ENCODE measurements around the gene NLRP5.
"Not testable (repeated sequence)": the region's sequence is repeated elsewhere in the genome, so short reads cannot be mapped to it uniquely, and the experiment has no call there.

NLRP5 gene

GRCh38 chr19:56014765-56015164 lies 28.2 kb downstream of the NLRP5 start:
- in situ Hi-C loops (cut with HindIII; ENCODE audit: low pct_unique_long_range_greater_than_20kb, low sequenced_read_pairs): no loop called here
- no peak for DNase-seq (ENCODE audit: low read depth in 1 of 2, low spot score in 1 of 2)

GRCh38 chr19:56015756-56016155 lies 29.2 kb downstream of the NLRP5 start:
- DNase-seq (ENCODE audit: low read depth in 1 of 2, low spot score in 1 of 2): peak; percentile 22 to 64
- TF ChIP-seq JUND (IDR thresholded peaks at IDR 0.05; ENCODE audit: low read depth): no peak
- in situ Hi-C loops (cut with HindIII; ENCODE audit: low pct_unique_long_range_greater_than_20kb, low sequenced_read_pairs): no loop called here

More at GRCh38 chr19:56014765-56015164, 28.2 kb downstream of the NLRP5 start:
- TF ChIP-seq JUND (IDR thresholded peaks at IDR 0.05; ENCODE audit: low read depth): no peak

- in situ Hi-C loops (cut with HindIII; ENCODE audit: low pct_unique_long_range_greater_than_20kb, low sequenced_read_pairs); DNase-seq (ENCODE audit: low read depth in 1 of 2, low spot score in 1 of 2): not testable (repeated sequence)
Measured at GRCh38 chr19:56019325-56019724, 32.8 kb downstream of the NLRP5 start.

- in situ Hi-C loops (cut with HindIII; ENCODE audit: low pct_unique_long_range_greater_than_20kb, low sequenced_read_pairs); DNase-seq (ENCODE audit: low read depth in 1 of 2, low spot score in 1 of 2): not testable (repeated sequence)
Measured at GRCh38 chr19:56020355-56020975, 33.9 kb downstream of the NLRP5 start.

- in situ Hi-C loops (cut with HindIII; ENCODE audit: low pct_unique_long_range_greater_than_20kb, low sequenced_read_pairs): no loop called here
- DNase-seq (ENCODE audit: low read depth in 1 of 2, low spot score in 1 of 2): no peak
- no peak for TF ChIP-seq JUND (IDR thresholded peaks at IDR 0.05; ENCODE audit: low read depth)
Measured at GRCh38 chr19:56026769-56027168, 40.2 kb downstream of the NLRP5 start.

- DNase-seq (ENCODE audit: low read depth in 1 of 2, low spot score in 1 of 2): no peak
- in situ Hi-C loops (cut with HindIII; ENCODE audit: low pct_unique_long_range_greater_than_20kb, low sequenced_read_pairs): no loop called here
- no peak for TF ChIP-seq JUND (IDR thresholded peaks at IDR 0.05; ENCODE audit: low read depth)
Measured at GRCh38 chr19:56053596-56053995, 67.0 kb downstream of the NLRP5 start.

- in situ Hi-C loops (cut with HindIII; ENCODE audit: low pct_unique_long_range_greater_than_20kb, low sequenced_read_pairs): no loop called here
- peak; percentile 38 to 52 for DNase-seq (ENCODE audit: low read depth in 1 of 2, low spot score in 1 of 2)
- no peak for TF ChIP-seq JUND (IDR thresholded peaks at IDR 0.05; ENCODE audit: low read depth)
Measured at GRCh38 chr19:56066152-56067023, 79.8 kb downstream of the NLRP5 start.

GRCh38 chr19:56069642-56070041 lies 83.1 kb downstream of the NLRP5 start:
- DNase-seq (ENCODE audit: low read depth in 1 of 2, low spot score in 1 of 2): no peak
- no peak for TF ChIP-seq JUND (IDR thresholded peaks at IDR 0.05; ENCODE audit: low read depth)
- in situ Hi-C loops (cut with HindIII; ENCODE audit: low pct_unique_long_range_greater_than_20kb, low sequenced_read_pairs): no loop called here

- no peak for TF ChIP-seq JUND (IDR thresholded peaks at IDR 0.05; ENCODE audit: low read depth)
- in situ Hi-C loops (cut with HindIII; ENCODE audit: low pct_unique_long_range_greater_than_20kb, low sequenced_read_pairs): no loop called here
- peak in 1 of 2 experiments; percentile 35 for DNase-seq (ENCODE audit: low read depth in 1 of 2, low spot score in 1 of 2)
Measured at GRCh38 chr19:56071151-56071550, 84.6 kb downstream of the NLRP5 start.

GRCh38 chr19:56076498-56076897 lies 89.9 kb downstream of the NLRP5 start:
- no peak for TF ChIP-seq JUND (IDR thresholded peaks at IDR 0.05; ENCODE audit: low read depth)
- in situ Hi-C loops (cut with HindIII; ENCODE audit: low pct_unique_long_range_greater_than_20kb, low sequenced_read_pairs): no loop called here
- peak; percentile 64 to 68 for DNase-seq (ENCODE audit: low read depth in 1 of 2, low spot score in 1 of 2)

GRCh38 chr19:56079609-56080008 lies 93.0 kb downstream of the NLRP5 start:
- no peak for DNase-seq (ENCODE audit: low read depth in 1 of 2, low spot score in 1 of 2)
- TF ChIP-seq JUND (IDR thresholded peaks at IDR 0.05; ENCODE audit: low read depth): no peak
- in situ Hi-C loops (cut with HindIII; ENCODE audit: low pct_unique_long_range_greater_than_20kb, low sequenced_read_pairs): no loop called here

- TF ChIP-seq JUND (IDR thresholded peaks at IDR 0.05; ENCODE audit: low read depth): no peak
- in situ Hi-C loops (cut with HindIII; ENCODE audit: low pct_unique_long_range_greater_than_20kb, low sequenced_read_pairs): no loop called here
- DNase-seq (ENCODE audit: low read depth in 1 of 2, low spot score in 1 of 2): peak in 1 of 2 experiments; percentile 64
Measured at GRCh38 chr19:56080669-56081401, 94.3 kb downstream of the NLRP5 start.

- no peak for TF ChIP-seq JUND (IDR thresholded peaks at IDR 0.05; ENCODE audit: low read depth)
- in situ Hi-C loops (cut with HindIII; ENCODE audit: low pct_unique_long_range_greater_than_20kb, low sequenced_read_pairs): no loop called here
- DNase-seq (ENCODE audit: low read depth in 1 of 2, low spot score in 1 of 2): no peak
Measured at GRCh38 chr19:56083668-56084067, 97.1 kb downstream of the NLRP5 start.

Data from T47D (cell line).